Lung (tissue), 12 donors: ENCODE measurements around the gene OPHN1. TPM values are rescaled to one million over a fixed set of nuclear protein-coding genes. Genes with fewer than 3 reads are reported as not detected.

Experiments used
- ATAC-seq: fragments of 200-7000 bp; cut with Tn5 transposase; one replicate; pipeline ENCODE4 v1.9.1; 2020; ENCODE audit warnings: moderate number of reproducible peaks; ENCODE audit not compliant: insufficient read depth, low FRiP score
- DNase-seq, 3 donors: peaks; one replicate each; pipeline ENCODE4 v3.0.0-alpha.2; 2013 to 2017
- H3K27ac ChIP-seq, 2 donors: one replicate each; pipeline ENCODE4 v1.5.1; 2013; ENCODE audit warnings: mild to moderate bottlenecking in 2 of 2, moderate library complexity in 2 of 2, control low read depth in 1 of 2, inconsistent platforms in 1 of 2, low read depth in 1 of 2, low read length in 1 of 2
- H3K27me3 ChIP-seq, 3 donors: one replicate each; pipeline ENCODE4 v1.5.1; 2013; ENCODE audit warnings: low read length in 2 of 3; ENCODE audit not compliant: control insufficient read depth in 3 of 3, insufficient read depth in 3 of 3
- H3K36me3 ChIP-seq, 4 donors: one replicate each; pipeline ENCODE4 v1.5.1; 2013; ENCODE audit warnings: low read length in 4 of 4, mild to moderate bottlenecking in 1 of 4, moderate library complexity in 1 of 4; ENCODE audit not compliant: control insufficient read depth in 4 of 4, insufficient read depth in 4 of 4
- H3K4me1 ChIP-seq, 5 donors: one replicate each; pipeline ENCODE4 v1.5.1; 2013; ENCODE audit warnings: low read length in 5 of 5, mild to moderate bottlenecking in 2 of 5, moderate library complexity in 1 of 5; ENCODE audit not compliant: control insufficient read depth in 5 of 5, insufficient read depth in 5 of 5
- H3K4me3 ChIP-seq: one replicate; pipeline ENCODE4 v1.5.1; 2013; ENCODE audit warnings: mild to moderate bottlenecking, control low read depth, moderate library complexity
- H3K9ac ChIP-seq, 2 donors: one replicate each; pipeline ENCODE4 v1.5.1; 2013; ENCODE audit warnings: low read length in 2 of 2, control low read depth in 1 of 2; ENCODE audit not compliant: insufficient read depth in 1 of 2
- H3K9me3 ChIP-seq, 4 donors: one replicate each; pipeline ENCODE4 v1.5.1; 2013; ENCODE audit warnings: low read length in 3 of 4, mild to moderate bottlenecking in 1 of 4, moderate library complexity in 1 of 4; ENCODE audit not compliant: control insufficient read depth in 4 of 4, insufficient read depth in 3 of 4
- WGBS, 2 donors: extraction: QIAGEN DNeasy Blood & Tissue Kit; methylation state at CpG; one replicate each; pipeline ENCODE4 v1.1.7; 2013; 5-methylcytosine and 5-hydroxymethylcytosine counted together
- polyA plus RNA-seq, 2 donors: library from polyadenylated mRNA; stranded (reverse); fragments of 200-250 nt; gene quantifications; one replicate each; pipeline ENCODE4 v1.2.1, GENCODE V29; 2013
- total RNA-seq, 2 donors: library from RNA; depleted of rRNA in 1 of 2; stranded (reverse); fragments of >200 nt in 1 of 2; gene quantifications; one replicate each; pipeline ENCODE4 v1.2.1, GENCODE V29; 2014 to 2021
- TF ChIP-seq, protein P1 (sequence below): IDR thresholded peaks from 2 replicates; pipeline ENCODE4 v1.5.1; 2012; ENCODE audit warnings: mild to moderate bottlenecking; ENCODE audit errors: control extremely low read depth, extremely low read depth
- donor health status: control.
- donor health status: control.
- donor health status: Bipolar disorder and iron deficiency.
- donor health status: healthy.
- donor health status: DM: yes; HTN: yes; CAD: no.

OPHN1 gene
- total and polyA plus RNA-seq, 4 donors: 1.1 to 22.0 (median 6.8) TPM

GRCh38 chrX:68186552-68187262, 246.6 kb downstream of the OPHN1 start:
- 13 to 19% methylated on average over 2 of the region's 2 CpGs for WGBS, 2 donors
- Histone ChIP-seq H3K27me3 (peaks cover 0 to 2% (median 0%) of the 10 kb centered on the region in 3 donors), H3K4me3 (no peak overlapping the region), H3K4me1 (peaks cover 0 to 2% (median 0%) of the 10 kb centered on the region in 5 donors), H3K27ac (no peak overlapping the region), H3K9ac (no peak overlapping the region), H3K36me3 (no peaks in the 10 kb centered on the region), H3K9me3 (no peaks in the 10 kb centered on the region)
- ATAC-seq: peak; percentile 62
- DNase-seq: no peak
- TF ChIP-seq, protein P1, sequence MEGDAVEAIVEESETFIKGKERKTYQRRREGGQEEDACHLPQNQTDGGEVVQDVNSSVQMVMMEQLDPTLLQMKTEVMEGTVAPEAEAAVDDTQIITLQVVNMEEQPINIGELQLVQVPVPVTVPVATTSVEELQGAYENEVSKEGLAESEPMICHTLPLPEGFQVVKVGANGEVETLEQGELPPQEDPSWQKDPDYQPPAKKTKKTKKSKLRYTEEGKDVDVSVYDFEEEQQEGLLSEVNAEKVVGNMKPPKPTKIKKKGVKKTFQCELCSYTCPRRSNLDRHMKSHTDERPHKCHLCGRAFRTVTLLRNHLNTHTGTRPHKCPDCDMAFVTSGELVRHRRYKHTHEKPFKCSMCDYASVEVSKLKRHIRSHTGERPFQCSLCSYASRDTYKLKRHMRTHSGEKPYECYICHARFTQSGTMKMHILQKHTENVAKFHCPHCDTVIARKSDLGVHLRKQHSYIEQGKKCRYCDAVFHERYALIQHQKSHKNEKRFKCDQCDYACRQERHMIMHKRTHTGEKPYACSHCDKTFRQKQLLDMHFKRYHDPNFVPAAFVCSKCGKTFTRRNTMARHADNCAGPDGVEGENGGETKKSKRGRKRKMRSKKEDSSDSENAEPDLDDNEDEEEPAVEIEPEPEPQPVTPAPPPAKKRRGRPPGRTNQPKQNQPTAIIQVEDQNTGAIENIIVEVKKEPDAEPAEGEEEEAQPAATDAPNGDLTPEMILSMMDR: no peak

- no peak for ATAC-seq
Measured at GRCh38 chrX:68185161-68185560, 248.1 kb downstream of the OPHN1 start.

DNA sequence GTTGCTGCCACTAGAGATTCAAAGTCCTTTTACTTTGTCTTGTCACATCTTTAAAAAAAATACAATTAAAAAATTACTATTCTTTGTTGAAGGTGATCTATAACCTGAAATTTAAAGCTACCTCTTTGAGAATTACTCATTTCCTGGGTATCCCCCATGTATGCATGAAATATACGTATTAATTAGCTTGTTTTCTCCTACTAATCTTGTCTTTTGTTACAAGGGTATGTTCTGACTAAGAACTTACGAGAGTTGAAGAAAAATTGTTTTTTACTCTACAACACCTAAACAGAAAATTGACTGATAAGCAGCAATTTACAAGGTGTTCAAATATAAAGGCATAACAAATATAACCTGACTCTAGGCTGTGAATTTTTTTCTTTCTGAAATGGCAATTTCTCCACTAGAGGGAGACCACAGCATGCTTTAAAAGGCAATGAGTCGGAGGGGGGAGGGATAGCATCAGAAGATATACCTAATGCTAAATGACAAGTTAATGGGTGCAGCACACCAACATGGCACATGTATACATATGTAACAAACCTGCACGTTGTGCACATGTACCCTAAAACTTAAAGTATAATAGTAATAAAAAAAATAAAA, 249.6 kb downstream of the OPHN1 start:
- Histone ChIP-seq H3K4me3 (no peak overlapping the region), H3K27me3 (no peaks in the 10 kb centered on the region), H3K36me3 (no peaks in the 10 kb centered on the region), H3K9me3 (no peaks in the 10 kb centered on the region), H3K4me1 (peaks cover 0 to 2% (median 0%) of the 10 kb centered on the region in 5 donors), H3K9ac (no peak overlapping the region), H3K27ac (no peak overlapping the region)
- ATAC-seq: no peak
- TF ChIP-seq, protein P1: no peak
- 39 to 66% methylated on average over 3 to 4 of the region's 4 CpGs for WGBS, 2 donors
- peak in 2 of 3 donors; percentile 41 to 46 for DNase-seq

More at GRCh38 chrX:68185161-68185560, 248.1 kb downstream of the OPHN1 start:
- 63 to 90% methylated on average over 1 of the region's 1 CpG for WGBS, 2 donors
- Histone ChIP-seq H3K27ac (no peak overlapping the region), H3K36me3 (no peaks in the 10 kb centered on the region), H3K4me3 (no peak overlapping the region), H3K9ac (no peak overlapping the region), H3K4me1 (peaks cover 0 to 2% (median 0%) of the 10 kb centered on the region in 5 donors), H3K9me3 (no peaks in the 10 kb centered on the region), H3K27me3 (no peaks in the 10 kb centered on the region)
- TF ChIP-seq, protein P1: no peak
- no peak for DNase-seq
